Hippocampal formation (tissue), 2 donors: ENCODE measurements around the gene NCAPD3.
"Not testable (repeated sequence)": the region's sequence is repeated elsewhere in the genome, so short reads cannot be mapped to it uniquely, and the experiment has no call there.

ENCODE experiments used
- DNase-seq, 2 donors: peaks; one replicate each; lab custom pipeline; 2025; lab: John Stamatoyannopoulos, UW

The NCAPD3 gene

GRCh38 chr11:134131628-134132244 lies 92.0 kb downstream of the NCAPD3 start:
- DNase-seq = no peak

GRCh38 chr11:134126217-134126822 lies 97.4 kb downstream of the NCAPD3 start:
- DNase-seq = peak; percentile 66 to 90

- DNase-seq = peak; percentile 46
These were observed 98.3 kb downstream of the NCAPD3 start for GRCh38 chr11:134125507-134125906.

GRCh38 chr11:134124660-134125451 lies 98.9 kb downstream of the NCAPD3 start:
- peak; percentile 62 to 68 for DNase-seq

GRCh38 chr11:134120921-134121526 lies 102.7 kb downstream of the NCAPD3 start:
- DNase-seq = peak; percentile 71 to 84

GRCh38 chr11:134120143-134120850 lies 103.5 kb downstream of the NCAPD3 start:
- DNase-seq = peak; percentile 35 to 71

GRCh38 chr11:134119094-134119493 lies 104.7 kb downstream of the NCAPD3 start:
- no peak for DNase-seq

- no peak for DNase-seq
These were observed 105.8 kb downstream of the NCAPD3 start for GRCh38 chr11:134118006-134118405.

- no peak for DNase-seq
These were observed 107.6 kb downstream of the NCAPD3 start for GRCh38 chr11:134116210-134116609.

GRCh38 chr11:134113787-134114186 lies 110.0 kb downstream of the NCAPD3 start:
- DNase-seq = not testable (repeated sequence)

- no peak for DNase-seq
These were observed 113.4 kb downstream of the NCAPD3 start for GRCh38 chr11:134110252-134110815.
